NCI-H1417 treated with DMSO at 0.1 percent for 48 hours (cell line): Measurements from ENCODE around the gene NRSN2.

Source experiments
- DNase-seq: peaks from one replicate; lab custom pipeline; 2025; lab: John Stamatoyannopoulos, UW

The NRSN2 gene

GRCh38 chr20:397432-398237, 50.7 kb downstream of the NRSN2 start:
- no peak for DNase-seq

- no peak for DNase-seq
These were observed 52.3 kb downstream of the NRSN2 start for GRCh38 chr20:399182-399707.

GRCh38 chr20:400128-400453, 53.2 kb downstream of the NRSN2 start:
- DNase-seq = no peak

GRCh38 chr20:400454-401275, 53.8 kb downstream of the NRSN2 start:
- no peak for DNase-seq

GRCh38 chr20:401682-402495, 55.0 kb downstream of the NRSN2 start:
- DNase-seq = no peak

- no peak for DNase-seq
These were observed 55.6 kb downstream of the NRSN2 start for GRCh38 chr20:402496-402885.

- DNase-seq = no peak
These were observed 56.1 kb downstream of the NRSN2 start for GRCh38 chr20:402898-403581.

GRCh38 chr20:403582-403957, 56.7 kb downstream of the NRSN2 start:
- DNase-seq = no peak

- DNase-seq = no peak
These were observed 57.2 kb downstream of the NRSN2 start for GRCh38 chr20:404088-404487.
